Stromal cell of bone marrow (primary cell): ENCODE measurements around the gene TRAPPC13.

ENCODE experiments used
- DNase-seq: peaks from one replicate; pipeline ENCODE4 v3.0.0-alpha.2; 2012; ENCODE audit warnings: low read depth

Gene TRAPPC13

DNA sequence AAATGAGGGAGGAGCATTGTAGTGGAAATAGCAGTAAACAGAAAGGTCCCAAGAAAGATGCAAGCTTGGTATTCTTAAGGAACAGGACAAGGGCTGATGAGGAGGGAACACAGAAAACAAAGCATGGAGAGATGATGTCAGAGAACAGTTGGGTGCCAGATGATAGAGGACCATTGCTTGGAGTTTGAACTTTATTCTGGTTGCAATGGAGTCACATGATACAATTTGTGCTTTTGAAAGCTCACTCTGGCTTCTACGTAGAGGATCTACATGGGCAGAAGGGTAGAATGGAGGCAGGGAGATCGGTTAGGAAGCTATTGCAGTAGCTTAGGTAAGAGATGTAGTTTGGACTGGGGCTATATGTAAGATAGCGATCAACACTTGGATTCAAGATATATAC is 57.3 kb downstream of the TRAPPC13 start:
- DNase-seq: no peak

DNA sequence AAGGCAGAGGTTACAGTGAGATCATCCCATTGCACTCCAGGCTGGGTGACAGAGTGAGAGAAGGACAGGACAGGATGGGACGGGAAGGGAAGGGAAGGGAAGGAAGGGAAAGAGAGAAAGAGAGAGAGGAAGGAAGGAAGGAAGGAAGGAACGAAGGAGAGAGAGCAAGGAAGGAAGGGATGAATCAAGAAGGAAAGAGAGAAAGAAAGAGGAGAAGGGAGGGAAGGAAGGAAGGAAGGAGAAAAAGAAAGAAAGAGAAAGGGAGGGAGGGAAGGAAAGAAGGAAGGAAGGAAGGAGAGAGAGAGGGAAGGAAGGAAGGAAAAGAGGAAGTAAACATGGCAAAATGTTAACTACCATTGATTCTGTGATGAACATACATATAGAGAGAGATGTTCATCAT is 68.3 kb downstream of the TRAPPC13 start:
- DNase-seq: no peak

- DNase-seq: no peak
Observed at GRCh38 chr5:65695162-65695755, 70.4 kb downstream of the TRAPPC13 start.

- DNase-seq: no peak
Observed at GRCh38 chr5:65695896-65696295, 71.1 kb downstream of the TRAPPC13 start.

- DNase-seq: peak; percentile 2
Observed at GRCh38 chr5:65696892-65697291, 72.1 kb downstream of the TRAPPC13 start.

DNA sequence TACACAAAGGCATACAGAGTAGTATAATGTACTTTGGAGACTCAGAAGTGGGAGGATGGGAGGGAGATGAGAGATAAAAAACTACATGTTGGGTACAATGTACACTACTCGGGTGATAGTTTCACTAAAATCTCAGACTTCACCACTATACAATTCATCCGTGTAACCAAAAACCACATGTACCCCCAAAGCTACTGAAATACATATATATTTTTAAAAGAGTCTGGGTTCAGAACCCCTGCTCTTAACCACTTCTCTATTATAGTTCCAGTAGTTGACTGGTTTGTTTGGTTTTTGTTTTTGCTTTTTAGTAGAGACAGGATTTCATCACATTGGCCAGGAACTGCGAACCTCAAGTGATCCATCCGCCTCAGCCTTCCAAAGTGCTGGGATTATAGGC is 74.5 kb downstream of the TRAPPC13 start:
- no peak for DNase-seq

DNA sequence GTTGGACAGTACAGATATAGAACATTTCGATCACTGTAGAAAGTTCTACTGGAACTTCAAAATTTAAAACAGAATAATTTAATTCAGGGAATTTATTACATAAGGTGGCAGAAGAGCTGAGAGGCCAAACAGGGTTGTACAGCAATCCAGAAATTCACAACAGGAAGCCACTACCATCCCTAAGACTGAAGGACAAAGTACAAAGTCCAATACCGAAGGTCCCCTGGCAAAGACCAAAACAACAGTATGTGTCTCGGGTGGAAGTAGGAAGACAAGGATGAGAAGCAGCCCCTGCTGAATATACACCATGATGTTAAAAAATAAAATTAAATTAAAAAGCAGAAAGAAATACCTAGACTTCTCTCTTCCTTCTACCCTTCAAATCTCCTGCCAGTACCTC is 77.2 kb downstream of the TRAPPC13 start:
- no peak for DNase-seq

DNA sequence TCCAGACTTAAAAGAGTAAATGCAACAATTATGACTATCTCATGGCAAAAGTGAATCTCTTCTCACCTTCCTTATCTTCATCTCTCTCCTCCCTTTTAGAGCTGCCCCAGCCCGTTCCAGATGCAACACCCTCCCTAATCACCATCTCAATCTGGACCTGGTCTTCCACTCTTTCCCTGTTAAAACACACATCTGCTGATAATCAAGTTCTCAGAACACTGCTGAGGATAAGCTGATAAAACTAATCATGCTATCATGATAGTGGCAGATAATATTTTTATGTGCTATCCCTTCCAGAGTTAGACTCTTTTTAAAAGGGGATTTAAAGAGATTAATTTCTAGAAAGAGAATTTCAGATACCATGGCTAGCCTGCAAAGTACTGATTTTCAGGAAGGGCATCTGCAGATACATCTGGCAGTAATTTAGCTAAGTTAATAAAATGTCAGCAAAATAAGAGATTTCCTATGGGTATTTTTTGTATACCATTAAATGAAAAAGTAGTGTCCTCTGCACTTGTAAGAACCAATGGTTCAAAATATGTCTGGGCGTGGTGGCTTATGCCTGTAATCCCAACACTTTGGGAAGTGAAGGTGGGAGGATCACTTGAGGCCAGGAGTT is 79.9 kb downstream of the TRAPPC13 start:
- no peak for DNase-seq

DNA sequence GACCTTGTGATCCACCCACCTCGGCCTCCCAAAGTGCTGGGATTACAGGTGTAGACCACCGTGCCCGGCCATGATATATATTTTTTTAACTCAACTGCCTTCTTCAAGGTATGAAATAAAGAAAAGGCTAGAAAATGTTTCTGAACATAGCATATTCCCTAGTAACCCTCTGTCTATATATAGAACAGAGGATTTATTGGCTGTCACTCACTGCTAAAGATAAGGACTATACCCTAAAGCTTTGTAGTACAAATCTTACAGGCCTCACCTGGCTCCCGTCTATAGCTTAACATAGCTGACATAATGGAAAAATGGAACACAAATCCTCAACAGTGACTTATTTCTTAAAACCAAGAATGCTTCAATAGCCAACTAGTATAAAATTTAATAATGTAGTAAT is 82.8 kb downstream of the TRAPPC13 start:
- DNase-seq: no peak

- DNase-seq: no peak
Observed at GRCh38 chr5:65708145-65708544, 83.3 kb downstream of the TRAPPC13 start.
